HEK293T (cell line): ENCODE data around the gene SMC5.

ENCODE experiments used
- BHLHE40 ChIP-seq: fragments of 450-650 bp; IDR thresholded peaks from 2 replicates; pipeline ENCODE4 v1.6.1; 2016; ENCODE audit warnings: mild to moderate bottlenecking, moderate library complexity, borderline replicate concordance
- CTBP1 ChIP-seq: fragments of 450-650 bp; IDR thresholded peaks from 2 replicates; pipeline ENCODE4 v1.6.1; 2016; ENCODE audit warnings: borderline replicate concordance
- ELF4 ChIP-seq: fragments of 450-650 bp; IDR thresholded peaks from 2 replicates; pipeline ENCODE4 v1.6.1; 2017; ENCODE audit warnings: antibody characterized with exemption
- SP1 ChIP-seq: fragments of 450-650 bp; IDR thresholded peaks from 2 replicates; pipeline ENCODE4 v1.6.1; 2017

GRCh38 chr9:70389188-70389587, 130.4 kb downstream of the SMC5 start:
- no peak for TF ChIP-seq ELF4
- no peak for TF ChIP-seq CTBP1
- no peak for TF ChIP-seq BHLHE40
- TF ChIP-seq SP1: no peak
